HG02642 (cell line): ENCODE data around the gene L3MBTL1.
"Not testable (repeated sequence)": the region's sequence is repeated elsewhere in the genome, so short reads cannot be mapped to it uniquely, and the experiment has no call there.

Source experiments
- ATAC-seq: cut with Tn5 transposase; IDR thresholded peaks from one replicate; pipeline ENCODE4 v1.9.1; 2021; ENCODE audit warnings: mild to moderate bottlenecking; ENCODE audit not compliant: unreplicated experiment, poor library complexity

Gene L3MBTL1

GRCh38 chr20:43583982-43584432 is 76.5 kb downstream of the L3MBTL1 start:
- no peak for ATAC-seq

DNA sequence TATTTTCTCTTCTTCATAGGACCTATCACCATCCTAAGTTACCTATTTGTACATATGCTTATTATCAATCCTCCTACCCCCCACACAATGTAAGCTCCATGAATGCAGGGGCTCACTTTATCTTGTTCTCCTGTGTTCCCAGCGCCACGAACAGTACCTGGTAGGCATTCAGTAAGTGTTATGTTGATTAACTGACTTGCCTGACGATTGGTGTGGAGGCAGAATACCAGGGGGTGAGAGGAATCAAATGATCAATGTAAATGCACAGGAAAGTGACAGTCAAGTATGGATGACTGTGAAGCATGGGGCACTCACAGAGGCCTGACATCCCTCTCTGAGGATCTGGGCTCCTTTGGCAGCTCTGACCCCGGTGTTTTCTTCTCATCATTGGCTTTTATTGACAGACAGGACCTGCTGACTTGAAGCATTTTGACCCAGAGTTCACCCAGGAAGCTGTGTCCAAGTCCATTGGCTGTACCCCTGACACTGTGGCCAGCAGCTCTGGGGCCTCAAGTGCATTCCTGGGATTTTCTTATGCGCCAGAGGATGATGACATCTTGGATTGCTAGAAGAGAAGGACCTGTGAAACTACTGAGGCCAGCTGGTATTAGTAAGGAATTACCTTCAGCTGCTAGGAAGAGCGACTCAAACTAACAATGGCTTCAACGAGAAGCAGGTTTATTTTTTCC is 77.1 kb downstream of the L3MBTL1 start:
- no peak for ATAC-seq

DNA sequence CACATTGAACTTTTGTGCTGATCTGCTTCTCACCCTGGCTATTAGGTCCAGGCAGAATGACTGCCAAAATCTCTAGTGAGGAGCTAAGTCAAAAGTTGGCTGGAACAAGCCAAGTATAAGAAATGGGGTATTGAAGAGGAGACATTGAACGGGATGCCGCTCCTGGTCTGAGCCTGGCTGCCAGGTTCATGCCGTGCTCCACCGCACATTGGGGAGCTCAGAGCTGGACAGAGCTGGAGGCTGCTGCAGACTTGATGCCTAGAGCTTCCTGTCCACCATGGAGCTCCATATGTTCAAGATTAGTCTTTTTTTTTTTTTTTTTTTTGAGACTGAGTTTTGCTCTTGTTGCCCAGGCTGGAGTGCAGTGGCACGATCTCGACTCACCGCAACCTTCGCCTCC is 79.1 kb downstream of the L3MBTL1 start:
- no peak for ATAC-seq

DNA sequence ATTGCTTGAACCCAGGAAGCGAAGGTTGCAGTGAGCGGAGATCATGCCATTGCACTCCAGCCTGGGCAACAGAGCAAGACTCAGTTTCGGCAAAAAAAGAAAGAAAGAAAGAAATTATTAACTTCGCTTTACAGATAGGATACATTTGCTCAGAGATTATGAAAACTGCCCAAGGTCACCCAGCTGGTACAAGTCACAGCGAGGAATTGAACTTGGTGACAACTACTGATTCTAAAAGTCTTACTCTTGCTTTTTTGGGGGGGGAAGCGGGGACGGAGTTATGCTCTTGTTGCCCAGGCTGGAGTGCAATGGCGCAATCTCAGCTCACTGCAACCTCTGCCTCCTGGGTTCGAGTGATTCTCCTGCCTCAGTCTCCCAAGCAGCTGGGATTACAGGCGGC is 81.0 kb downstream of the L3MBTL1 start:
- not testable (repeated sequence) for ATAC-seq

DNA sequence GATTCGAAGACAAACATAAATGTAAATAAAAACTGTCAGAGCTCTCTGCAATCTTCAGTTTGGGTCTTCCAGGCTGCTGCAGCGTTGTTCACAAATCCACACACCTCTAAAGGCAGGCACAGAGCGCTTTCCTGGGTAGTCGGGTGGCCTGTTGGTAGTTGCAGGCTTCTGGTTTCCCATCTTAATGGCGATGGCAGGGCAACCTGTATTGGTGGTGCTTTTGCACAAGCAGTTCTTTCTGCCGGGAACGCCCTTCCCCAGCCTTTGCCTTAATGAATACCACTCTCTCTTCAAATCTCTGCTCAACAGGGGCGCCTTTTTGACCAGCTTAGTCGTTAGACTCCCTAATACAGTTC is 82.5 kb downstream of the L3MBTL1 start:
- ATAC-seq = no peak

DNA sequence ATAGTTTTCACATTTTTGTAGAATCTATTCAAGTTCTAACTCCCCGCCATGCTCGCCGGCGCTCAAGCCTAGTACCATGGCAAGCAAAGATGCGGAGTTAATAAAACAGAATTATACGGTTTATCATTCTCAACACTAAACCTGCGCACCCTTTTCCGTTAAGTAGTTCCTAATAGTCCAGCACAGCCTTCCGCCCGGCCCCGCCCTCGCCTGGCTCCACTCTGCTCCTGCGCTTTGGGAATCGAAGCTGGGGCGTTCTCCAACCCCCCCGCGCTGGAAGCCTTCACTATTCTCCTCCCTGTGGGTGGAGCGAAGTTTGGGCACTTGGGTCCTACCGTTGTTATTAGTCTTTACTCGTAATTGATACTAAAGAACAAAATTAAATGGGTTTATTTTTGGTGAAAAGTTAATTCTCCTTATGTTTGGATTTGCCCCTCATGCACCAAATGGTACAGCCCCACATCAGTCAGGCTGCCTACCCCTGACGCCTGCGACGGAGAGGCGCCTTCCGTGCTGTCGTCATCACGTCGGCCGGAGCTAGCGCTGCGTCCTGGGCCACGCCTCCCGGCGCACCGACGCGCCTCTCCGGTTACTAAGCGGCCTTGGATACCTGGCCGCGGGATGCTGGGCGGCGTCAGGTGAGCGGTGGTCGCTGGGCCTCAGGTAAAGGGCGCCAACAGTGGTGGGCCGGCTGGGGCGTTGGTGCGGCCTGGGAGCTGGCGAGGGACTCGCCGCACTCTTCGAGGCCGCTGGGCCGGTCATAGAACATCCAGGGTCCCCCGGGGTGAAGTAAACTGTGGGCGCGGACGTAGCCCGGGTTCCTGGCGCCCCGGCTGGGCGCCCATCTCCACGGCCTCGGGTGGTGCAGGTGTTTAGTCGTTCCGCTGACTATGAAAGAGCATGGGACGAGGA is 83.2 kb downstream of the L3MBTL1 start, which contains the start of gene IFT52:
Gene IFT52 (plus strand): TSS at position 546 of the 912 bp plus-strand sequence. CDS start 3,762 bp downstream, outside the sequence.
- peak; percentile 99 for ATAC-seq
